ENCODE results near the gene CAPN10.
"Not testable (repeated sequence)": the region's sequence is repeated elsewhere in the genome, so short reads cannot be mapped to it uniquely, and the experiment has no call there.

Gene CAPN10

DNA sequence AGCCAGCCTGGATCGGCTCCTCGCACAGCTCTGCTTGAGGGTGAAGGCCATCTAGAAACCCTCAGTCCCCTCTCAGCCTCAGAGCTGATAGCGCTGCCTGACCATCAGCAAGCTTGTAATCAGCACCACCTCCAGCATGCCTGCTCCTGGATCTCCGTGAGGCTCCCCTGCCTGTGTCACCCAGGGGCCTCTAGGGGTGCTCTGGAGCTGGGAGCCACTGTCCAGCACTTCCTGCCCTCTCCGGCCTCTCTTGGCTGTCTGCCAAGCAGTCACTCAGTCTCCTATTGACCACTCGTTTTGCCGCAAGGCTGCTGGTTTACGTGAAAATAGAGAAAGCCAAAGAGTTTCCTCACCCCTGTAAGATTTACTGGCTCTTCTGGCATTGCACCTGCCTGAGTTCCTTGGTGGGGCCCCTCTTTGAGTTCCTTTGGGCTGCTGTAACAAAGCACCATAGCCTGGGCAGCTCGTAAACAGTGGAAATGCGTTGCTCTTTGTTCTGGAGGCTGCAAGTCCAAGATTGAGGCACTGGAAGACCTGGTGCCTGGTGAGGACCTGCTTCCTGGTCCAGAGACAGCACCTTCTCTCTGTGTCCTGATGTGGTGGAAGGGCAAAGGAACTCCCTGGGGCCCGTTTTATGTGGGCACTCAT lies 17.9 kb downstream of the CAPN10 start:
- no peak for DNase-seq

DNA sequence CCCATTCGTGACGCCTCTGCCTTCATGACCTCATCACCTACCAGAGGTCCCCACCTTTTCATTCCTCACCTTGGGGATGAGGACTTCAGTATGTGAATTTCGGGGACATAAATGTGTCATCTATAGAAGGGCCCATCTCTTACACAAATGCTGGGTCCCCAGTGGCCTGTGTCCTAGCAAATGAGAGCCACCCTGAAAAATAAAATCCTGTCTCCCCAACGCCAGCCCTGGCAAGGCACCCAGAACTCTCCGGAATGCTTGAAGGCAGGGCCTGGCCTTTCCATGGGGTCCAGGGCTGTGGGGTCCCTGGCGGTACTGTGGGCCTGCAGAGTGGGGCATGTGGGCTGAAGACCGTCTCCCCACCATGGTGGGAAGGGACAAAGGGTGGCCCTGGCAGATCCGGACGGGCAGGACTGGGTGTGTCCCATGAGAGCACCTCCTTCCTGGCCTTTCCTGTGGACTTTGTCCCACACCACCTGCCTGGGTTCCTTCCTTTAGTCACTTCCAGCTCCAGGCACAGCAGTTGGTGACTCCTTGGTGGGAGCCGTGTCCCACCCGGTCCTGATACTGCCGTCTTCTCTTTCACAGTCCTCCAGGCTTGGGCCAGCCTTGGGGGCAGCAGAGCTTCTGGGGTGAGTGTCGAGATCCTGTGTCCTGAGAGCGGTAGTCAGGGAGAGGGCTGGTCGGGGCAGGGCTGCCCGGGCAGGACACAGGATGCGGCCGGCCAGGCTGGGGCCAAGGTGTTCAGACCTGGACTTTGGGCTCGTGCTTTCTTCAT lies 18.6 kb downstream of the CAPN10 start:
- DNase-seq, result no peak

DNA sequence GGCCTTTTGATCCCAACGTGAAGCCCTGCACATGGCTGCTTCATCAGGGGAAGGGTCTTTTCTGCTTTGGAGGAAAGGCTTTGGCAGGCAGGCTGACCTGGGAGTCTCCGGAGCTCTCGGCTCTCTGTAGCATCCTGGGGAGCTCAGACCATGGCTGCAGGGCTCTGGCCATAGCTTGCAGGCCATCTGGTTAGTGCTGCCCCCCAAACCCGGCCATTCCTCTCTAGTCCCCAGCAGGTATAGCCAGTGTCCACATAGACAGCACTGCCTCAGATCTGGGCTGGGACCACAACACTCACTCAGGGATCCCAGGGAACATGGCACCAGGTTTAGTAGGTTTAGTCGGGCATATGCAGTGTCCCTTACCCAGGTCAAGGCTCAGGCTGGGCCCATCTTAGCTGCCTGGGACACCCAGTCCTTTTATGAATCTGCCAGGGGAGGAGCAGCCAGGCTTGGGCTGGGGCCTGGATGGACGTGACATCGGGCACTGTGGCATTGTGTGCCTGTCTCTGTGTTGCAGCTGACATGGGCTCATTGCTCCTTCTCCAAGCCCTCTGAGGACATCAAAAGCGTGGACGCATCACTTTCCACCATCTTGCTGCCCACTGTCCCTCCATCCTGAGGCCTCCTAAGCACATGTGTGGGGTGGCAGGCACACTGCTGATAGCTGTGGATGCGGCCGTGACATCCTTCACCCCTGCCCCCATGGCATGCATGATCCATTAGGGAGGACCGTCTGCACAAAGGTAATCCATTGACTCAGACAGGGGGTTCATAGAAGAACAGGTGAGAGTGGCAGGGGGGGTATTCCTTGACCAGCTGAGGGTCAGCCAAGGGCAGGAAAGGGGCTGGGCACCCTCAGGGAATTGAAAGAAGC lies 19.6 kb downstream of the CAPN10 start:
- DNase-seq, result no peak

DNA sequence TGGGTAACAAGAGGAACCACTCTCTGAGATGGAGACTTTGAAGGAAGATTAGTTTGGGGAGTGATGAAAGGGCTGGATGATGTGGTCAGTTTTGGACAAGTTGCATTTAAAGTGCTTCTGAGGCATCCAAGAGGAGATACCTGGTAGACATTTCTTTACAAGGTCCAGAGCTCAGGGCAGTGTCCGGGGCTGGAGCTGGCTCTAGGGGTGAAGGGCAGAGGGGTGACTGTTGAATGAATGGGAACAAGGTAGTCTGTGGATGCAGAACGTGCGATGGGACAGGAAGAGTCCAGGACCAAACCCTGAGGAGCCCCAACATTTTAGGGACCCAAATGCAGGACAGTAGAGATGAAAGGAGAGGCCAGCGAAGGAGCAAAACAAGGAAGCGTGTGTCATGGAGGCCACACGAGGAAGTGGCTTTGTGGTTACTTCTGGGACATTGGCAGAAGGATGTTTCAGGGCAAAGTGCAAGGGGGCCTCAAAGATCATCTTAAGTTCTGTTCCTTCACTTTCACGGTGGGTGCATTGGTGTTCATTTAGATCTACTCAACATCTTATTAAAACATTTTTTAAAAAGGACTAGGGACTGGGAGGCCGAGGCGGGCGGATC lies 25.2 kb downstream of the CAPN10 start:
- DNase-seq, result no peak

DNA sequence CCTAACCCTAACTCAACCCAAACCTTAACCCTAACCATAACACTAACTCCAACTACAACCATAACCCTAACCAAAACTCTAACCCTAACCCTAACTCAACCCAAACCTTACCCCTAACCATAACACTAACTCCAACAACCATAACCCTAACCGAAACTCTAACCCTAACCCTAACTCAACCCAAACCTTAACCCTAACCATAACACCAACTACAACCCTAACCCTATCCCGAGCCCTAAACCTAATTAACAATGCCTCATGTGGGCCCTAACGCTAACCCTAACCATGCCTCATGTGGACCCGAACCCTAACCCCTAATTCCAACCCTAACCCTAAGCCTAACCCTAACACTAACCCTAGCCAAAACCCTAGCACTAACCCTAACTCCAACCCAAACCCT lies 27.2 kb downstream of the CAPN10 start:
- no peak for DNase-seq

DNA sequence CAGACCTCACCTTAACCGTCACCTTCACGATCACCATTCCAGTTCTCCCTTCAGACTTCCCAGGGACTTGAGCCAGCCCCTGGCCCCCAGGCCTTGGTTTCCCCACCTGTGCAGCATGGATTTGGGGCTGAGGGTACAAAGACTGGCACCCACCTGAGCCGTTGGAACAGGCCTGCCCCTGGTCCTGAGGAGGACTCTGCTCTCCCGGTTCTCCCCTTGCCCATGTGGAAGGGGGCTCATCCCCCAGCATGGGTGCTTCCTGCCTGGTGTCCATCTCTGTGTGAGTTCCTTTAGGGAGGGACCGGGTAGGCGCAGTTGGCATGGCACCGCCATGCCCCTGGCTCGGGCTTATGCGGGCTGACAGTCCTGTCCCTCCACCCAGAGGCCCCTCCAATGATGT lies 27.9 kb downstream of the CAPN10 start:
- no peak for DNase-seq

DNA sequence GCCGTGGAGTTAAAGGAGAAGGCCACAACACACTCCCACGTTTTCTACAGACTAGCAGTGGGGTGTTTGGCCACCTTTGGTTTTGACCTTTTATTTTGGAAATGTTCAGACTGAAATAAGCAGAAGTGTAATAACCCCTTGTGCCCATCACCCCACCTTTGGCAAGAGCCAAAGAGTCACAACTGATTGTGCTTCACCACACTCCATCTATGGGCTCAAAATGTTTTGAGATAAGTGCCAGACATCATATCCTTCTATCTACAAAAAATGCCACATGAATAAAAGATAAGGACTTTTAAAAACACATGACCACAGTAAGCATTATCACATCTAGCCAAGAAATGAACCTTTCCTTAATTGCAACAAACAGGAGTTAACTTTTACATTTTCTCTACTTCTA lies 28.9 kb downstream of the CAPN10 start:
- DNase-seq, result no peak

DNA sequence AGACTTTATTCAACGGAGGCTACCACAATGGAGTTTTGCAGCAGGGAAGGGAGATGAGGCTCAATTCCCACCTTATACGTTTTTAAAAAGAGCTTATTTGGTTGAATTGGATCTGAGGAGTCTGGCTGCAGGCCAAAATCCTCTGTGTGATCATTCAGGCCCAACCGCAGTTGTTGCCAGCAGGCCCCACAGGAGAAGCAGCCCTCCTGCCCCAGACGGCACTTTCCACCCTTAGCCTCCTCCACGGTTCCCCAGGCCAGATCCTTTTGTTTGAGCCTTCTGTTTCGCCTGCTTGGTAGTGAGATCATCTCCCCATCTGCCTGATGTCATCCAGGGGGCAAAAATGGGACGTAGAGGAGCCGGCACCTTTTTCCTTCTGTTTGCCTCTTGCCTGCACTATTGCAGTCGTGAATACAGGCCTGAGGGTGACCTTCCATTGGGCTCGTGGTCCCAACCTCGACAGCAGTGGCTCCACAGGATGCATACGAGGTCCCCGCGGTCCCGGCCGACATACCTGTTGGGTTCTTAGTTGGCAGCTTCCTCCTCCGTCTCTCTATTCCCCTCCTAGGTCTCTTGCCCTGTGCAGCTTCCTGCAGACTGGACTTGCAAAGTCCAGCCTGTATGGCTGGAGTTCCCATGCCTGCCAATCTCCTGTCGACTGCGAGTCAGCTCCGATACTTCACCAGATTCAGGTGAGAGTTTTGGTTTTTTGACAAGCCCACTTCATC lies 29.4 kb downstream of the CAPN10 start:
- DNase-seq, result no peak

DNA sequence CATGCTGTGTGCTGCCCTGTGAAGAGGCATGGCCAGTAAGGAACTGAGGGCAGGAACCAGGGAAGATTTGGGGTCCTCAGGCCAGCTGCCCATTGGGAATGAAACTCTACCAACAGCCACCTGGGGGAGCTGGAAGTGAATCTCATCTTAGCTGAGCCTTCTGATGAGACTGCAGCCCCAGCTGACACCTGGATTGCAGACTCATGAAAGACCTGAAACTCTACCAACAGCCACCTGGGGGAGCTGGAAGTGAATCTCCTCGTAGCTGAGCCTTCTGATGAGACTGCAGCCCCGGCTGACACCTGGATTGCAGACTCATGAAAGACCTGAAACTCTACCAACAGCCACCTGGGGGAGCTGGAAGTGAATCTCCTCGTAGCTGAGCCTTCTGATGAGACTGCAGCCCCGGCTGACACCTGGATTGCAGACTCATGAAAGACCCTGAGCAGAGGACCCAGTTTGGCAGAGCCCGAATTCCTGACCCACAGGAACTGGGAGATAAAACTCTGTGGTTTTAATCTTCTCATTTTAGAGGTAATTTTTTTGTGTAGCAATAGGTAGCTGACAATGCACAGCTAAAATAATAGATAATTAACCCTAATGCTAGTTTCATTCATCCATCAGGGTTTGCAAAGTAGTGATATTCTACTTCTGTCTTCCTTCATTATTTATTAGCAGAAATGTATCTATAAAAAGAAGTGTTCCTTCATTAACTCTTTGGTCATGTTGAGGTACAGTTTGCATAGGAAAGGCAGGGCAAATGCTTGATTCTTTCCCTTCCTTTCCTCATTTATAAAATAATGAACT lies 30.5 kb downstream of the CAPN10 start:
- DNase-seq, result not testable (repeated sequence)

DNA sequence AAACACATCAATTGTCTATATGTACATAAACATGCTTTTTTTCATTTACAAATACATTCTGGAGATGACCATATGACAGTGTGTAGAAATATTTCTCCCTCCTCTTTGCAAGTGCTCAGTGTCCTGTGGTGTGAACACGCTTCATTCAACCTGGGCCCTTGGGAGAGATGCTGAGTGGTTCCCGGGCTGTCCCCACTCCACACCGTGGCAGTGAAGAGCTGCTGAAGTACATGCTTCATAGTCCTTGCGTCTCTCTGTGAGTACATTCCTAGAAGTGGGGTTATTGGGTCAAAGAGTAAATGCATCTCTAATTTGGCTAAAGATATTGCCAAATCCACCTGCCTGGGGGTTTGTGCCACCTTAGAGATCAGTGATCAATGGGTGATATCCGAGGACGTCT lies 32.2 kb downstream of the CAPN10 start:
- no peak for DNase-seq

DNA sequence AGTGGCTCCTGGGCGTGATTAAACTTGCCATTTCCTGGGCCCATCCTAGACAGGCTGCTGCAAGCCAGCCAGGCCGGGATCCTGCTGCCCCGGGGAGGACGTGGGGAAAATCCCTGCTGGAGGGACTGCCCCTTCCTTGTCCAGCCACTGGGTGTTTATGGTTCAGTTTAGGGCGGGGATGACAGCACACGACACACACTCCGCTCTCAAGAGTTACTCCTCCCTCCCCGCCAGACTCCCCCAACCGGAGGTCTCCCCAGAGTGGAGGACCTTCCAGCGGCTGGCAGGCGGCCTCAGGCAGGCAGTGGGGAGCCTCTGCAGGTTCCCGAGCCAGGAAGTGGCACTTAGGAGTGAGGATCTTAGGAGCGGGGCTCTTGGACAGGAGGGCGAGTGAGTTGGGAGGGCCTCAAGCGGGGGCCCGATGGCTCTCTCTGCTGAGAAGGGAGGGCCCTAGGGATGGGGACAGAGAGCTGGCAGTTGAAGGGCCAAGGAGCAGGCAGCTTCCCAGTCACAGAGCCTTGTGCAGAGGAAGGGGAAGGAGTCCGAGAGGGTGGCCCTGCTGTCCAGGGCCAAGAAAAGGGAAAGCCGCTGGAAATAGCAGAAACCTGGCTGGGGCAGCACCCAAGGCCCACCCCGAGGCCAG lies 33.1 kb downstream of the CAPN10 start:
- no peak for DNase-seq

DNA sequence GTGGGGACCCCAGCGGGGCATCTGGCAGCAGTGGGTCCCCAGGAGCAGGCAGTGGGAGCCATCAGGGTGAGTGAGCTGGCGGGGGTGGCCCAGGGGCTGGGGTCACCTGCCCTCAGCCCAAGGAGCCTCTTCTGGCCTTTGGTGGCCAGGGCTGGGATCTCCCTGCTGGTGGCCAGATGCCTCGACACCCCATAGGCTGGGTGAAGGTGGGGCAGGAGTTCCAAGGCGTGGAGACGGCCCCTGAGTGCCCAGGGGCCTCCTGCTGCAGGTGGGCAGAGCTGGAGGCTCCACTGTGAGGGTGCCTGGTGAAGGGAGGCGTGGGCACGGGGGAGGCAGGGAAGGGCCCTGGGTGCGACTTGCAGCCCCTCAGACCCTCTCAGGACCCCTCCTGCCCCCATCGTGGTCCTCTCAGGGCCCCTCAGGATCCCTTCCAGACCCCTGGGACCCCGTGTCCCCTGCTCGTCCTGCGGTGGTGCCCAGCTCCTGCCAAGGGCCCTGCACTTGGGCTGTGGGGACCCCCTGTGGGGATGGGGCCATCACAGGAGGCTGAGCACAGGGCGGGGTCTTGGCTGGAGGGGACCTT lies 33.7 kb downstream of the CAPN10 start:
- DNase-seq, result no peak

DNA sequence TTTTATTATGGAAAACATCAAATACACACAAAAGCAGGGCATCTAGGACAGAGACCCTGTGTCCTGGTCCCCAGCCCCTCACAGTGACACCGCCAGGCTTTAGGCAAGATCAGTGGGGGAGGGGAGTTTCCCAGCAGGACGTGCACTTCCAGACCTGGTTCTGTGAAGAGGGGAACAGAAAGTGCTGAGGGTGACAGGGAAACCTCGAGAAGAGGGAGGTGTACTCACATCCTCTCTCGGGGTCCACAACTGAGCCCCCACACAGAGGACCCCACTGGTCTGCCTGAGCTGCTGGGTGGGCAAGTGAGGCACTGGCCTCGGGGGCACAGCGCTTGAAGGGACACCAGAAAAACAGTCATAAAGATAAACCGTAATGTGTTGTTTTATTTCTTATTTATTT lies 34.3 kb downstream of the CAPN10 start:
- DNase-seq, result no peak

DNA sequence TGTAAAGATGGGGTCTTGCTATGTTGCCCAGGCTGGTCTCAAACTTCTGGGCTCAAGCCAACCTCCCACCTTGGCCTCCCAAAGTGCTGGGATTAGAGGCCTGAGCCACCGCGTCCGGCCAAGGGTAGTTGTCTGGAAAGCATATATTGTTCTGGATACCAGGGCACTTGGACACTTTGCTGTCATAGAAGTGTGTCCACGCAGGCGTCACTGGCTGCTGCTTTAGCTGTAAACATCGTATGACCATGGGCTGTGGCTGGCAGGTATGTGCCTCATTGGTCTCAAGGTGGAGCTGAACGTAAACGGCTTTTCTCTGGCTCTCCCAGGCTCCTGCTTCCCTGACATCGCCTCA lies 35.5 kb downstream of the CAPN10 start:
- no peak for DNase-seq

DNA sequence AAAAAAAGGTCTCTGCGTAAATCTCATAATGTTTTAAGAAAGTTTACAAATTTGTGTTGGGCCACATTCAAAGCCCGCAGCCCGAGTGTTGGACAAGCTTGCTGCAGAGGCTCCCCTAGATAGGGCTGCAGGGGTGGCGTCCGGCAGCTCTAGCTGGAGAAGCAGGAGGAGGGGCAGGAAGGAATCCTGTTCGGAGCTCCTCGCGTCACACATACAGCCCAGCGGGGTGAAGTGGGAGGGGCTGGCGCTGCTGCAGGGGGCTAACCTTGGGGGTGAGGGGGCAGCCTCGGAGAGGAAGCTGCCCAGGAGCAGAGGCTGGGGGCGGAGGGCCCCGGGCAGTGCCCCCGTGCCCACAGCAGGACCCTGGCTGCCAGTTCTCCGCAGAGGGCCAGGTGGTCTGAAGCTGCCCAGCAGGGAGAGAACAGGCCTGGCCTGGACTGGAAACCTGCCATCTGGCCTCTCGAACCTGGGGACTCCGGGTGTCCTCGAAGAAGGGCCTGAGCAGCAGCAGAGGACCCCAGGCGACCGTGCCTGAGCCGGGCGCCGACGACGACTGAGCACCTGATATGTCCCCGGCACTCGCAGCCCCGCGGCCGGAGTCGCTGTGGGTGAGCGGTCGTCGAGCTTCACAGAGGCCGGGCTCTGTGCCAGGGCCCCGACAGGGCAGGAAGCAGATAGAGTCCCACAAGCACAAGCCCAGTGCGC lies 36.1 kb downstream of the CAPN10 start:
- no peak for DNase-seq

DNA sequence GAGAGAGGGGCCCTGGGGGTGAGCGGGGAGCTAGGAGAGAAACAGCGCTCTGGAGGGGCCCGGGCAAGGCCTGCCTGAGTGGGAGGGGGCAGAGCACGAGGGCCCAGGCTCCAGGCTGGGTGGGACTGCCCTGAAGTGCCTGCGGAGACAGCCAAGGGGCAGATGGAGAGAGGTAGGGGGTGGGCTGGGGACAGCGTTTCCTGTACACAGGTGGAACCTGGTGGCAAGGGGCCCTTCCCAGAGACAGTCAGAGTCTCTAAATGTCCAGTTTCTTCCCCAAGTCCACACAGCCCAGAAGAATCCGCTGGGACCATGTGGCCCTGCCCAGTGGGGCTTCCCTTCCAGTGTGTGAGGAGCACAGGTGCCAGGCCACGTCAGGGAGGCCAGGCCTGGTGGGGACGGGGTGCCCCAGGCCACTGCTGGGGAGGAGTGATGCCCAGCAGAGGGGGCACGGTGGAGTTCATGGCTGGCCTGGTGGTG lies 37.0 kb downstream of the CAPN10 start:
- DNase-seq, result no peak

DNA sequence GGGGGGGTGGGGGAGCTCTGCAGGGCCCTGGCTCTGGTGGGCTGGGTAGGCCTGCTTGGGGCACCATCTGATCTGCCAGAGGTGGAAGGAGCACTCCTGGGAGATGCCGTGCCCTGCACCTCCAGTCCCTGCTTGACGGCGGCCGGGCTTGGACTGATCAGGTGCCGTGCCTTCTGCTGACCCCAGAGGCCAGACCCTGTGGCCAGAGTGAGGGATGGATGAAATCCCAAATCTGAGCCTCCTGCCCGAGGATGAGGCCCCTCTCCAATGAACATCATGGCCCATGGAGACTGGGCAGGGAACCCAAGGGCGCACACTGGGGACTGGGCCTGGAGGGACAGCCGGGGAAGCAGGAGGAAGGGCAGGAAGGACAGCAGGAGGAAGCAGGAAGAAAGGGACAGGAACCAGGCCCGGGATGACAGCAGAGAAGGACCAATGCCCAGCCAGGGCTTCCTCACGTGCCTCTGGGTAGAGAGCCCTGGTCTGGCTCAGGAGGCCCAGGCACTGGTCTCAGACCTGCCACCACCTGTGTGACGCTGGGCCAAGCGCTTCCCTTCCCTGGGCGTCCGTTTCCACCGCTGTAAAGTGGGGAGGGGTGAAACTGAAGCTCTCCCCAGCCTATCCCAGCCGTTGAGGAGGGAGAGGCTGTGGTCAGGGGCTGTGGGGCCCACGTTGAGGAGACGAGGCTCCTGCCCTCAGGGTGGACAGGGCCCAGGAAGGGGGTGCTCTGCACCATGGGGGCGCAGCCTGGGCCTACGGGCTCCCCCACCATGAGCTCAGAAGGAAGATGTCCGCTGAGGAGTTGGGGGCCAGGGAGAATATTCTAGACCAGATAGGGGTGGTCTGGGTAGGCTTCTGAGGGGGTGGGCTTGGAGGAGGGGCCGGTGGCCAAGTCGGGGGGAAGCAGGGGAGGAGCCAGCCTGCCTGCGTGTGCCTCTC lies 37.7 kb downstream of the CAPN10 start:
- no peak for DNase-seq

DNA sequence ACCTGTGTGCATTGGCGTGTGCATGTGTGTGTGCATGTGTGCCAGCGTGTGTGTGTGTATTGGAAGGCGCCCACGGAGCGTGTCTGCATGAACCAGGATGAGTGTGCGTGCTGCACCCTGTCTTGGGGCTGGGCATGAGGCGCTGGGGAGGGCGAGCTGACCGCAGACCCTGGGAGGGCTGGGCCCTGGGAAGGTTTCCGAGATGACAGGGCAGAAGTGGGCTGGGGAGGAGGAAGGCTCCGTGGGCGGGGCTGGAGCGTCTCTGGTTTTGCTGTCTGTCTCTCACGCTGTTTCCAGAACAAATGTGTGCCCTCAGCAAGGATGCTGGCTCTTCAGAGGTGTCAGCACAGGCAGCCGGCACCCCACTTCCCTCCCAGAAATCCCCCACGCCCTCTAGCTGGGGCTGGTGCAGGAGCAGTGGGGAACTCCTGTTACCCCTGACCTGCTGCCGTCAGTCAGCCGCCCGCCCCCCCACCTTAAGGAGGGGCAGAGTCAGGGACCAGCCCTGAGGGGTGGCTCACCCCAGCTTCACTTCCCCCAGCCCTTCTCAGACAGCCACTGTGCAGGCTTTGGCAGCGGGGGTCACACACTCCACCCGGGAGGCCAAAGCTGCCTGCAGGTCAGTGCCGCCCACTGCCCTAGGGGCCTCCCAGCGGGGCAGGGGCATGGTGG lies 38.6 kb downstream of the CAPN10 start, which contains the start of gene GPR35:
Gene GPR35, plus strand, starts transcription at position 531 of the 672 bp plus-strand sequence. CDS start 4,473 bp downstream, outside the sequence.
- no peak for DNase-seq

Data from NCI-H524 treated with DMSO at 0.1 percent for 48 hours (cell line).